ENCODE data around the gene SCLT1. TPM values are rescaled to one million over a fixed set of nuclear protein-coding genes. Genes with fewer than 3 reads are reported as not detected.

SCLT1 gene
- total RNA-seq, 1 experiment from 2014 or later = 15.2 TPM

DNA sequence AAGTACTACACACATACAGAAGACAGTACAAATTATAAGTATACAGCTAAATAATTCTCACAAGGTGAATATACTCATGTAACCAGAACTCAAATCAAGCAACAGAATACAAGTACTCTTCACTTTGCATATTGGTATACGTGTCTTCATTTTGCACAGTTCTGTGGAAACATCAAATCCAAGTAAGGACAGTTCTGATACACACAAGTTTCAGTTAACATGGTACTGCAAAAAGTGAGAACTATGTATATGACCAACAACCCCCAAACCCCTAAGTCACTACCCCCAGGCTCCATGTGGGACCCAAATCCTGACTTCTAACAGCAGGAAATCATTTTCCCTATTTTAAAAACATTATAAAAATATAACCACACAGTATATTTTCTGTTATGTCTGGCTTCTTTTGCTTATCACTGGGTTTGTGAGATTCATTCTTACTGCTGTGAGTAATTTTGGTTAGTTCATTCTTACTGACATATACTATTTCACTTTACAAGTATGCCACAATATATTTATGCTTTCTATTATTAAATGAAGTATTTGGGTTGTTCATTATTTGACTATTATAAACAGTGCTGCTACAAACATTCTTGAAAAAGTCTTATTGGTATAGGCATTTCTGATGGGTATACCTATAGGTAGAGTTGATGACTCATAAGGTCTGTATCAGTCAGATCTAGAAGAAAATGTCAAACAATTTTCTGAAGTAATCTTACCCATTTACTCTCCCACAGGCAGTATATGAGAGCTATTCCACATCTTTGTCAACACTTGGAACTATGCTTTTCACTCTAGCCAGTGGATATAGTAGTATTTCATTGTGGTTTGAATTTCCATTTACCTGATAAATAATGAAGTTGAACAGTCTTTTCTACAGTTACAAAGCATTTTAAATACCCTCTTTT, 47.0 kb downstream of the SCLT1 start:
- intact Hi-C loops (cut with micrococcal nuclease) = no loop called here
- Histone ChIP-seq H3K36me3 (ENCODE audit: low read depth, low read length) (no peaks in the 10 kb centered on the region), H3K4me3 (ENCODE audit: low read length) (no peak overlapping the region), H3K9ac (ENCODE audit: low read length) (no peak overlapping the region), H3K27ac (ENCODE audit: low read length) (no peak overlapping the region), H3F3A (ENCODE audit: low read length, unreplicated experiment) (no peaks in the 10 kb centered on the region), H2AFZ (ENCODE audit: low read length) (no peak overlapping the region), H3K9me3 (ENCODE audit: low read length) (no peaks in the 10 kb centered on the region), H3K27me3 (ENCODE audit: low read length) (no peaks in the 10 kb centered on the region), H3K79me2 (ENCODE audit: low read length) (no peaks in the 10 kb centered on the region), H3K9me2 (replicated peaks; ENCODE audit: low read length) (no peaks in the 10 kb centered on the region), H3K4me1 (ENCODE audit: insufficient read depth, low read length) (no peaks in the 10 kb centered on the region), H3K4me2 (ENCODE audit: low read length) (no peak overlapping the region), H4K20me1 (ENCODE audit: low read length) (no peaks in the 10 kb centered on the region)
- POLR2A ChIA-PET (ENCODE audit: unreplicated experiment) = no interaction called here
- CTCF ChIA-PET = no interaction called here
- ATAC-seq (0 out of 2 replicates have a peak, but pooled peaks have one; percentile 33), DNase-seq (no peak)
- BruUV-seq (replicated peaks) = no TSS peak
- no peak for TF ChIP-seq EZH2 (IDR thresholded peaks at IDR 0.05; ENCODE audit: low read length, unreplicated experiment)

DNA sequence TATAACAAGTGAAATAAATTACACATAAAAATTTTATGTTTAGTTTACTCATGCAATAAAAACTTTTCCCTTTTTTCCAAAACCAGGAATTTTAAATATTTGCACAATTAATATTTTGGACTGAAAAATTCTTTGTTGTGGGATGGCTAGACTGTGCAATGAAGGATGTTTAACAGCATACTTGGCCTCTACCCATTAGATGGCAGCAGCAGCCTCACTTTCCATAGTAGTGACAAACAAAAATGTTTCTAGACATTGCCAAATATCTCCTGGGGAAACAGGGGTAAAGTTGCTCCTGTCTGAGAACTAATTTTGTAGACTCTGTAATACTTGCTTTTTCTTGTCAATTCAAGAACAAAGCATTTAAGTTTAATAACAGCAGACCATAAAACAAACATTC, 49.8 kb downstream of the SCLT1 start:
- H4K20me1 ChIP-seq (ENCODE audit: low read length) = no peaks in the 10 kb centered on the region
- ATAC-seq (peak; percentile 74), DNase-seq (peak; percentile 23)
- H3K9ac ChIP-seq (ENCODE audit: low read length) = no peak overlapping the region
- no peaks in the 10 kb centered on the region for H3K9me2 ChIP-seq (replicated peaks; ENCODE audit: low read length)
- no peaks in the 10 kb centered on the region for H3K9me3 ChIP-seq (ENCODE audit: low read length)
- H3K27me3 ChIP-seq (ENCODE audit: low read length) = no peaks in the 10 kb centered on the region
- no peak overlapping the region for H3K4me2 ChIP-seq (ENCODE audit: low read length)
- no peak overlapping the region for H3K27ac ChIP-seq (ENCODE audit: low read length)
- intact Hi-C loops (cut with micrococcal nuclease) = loop anchor here (1.0 to 5.0 kb wide), 3 partner anchors 50 to 284 kb away; partner anchors contain the start of gene SCLT1
- BruUV-seq (replicated peaks) = no TSS peak
- H3K79me2 ChIP-seq (ENCODE audit: low read length) = no peaks in the 10 kb centered on the region
- H3K4me1 ChIP-seq (ENCODE audit: insufficient read depth, low read length) = no peaks in the 10 kb centered on the region
- POLR2A ChIA-PET (ENCODE audit: unreplicated experiment) = no interaction called here
- no peaks in the 10 kb centered on the region for H3F3A ChIP-seq (ENCODE audit: low read length, unreplicated experiment)
- no peaks in the 10 kb centered on the region for H3K36me3 ChIP-seq (ENCODE audit: low read depth, low read length)
- no peak for TF ChIP-seq EZH2 (IDR thresholded peaks at IDR 0.05; ENCODE audit: low read length, unreplicated experiment)
- TF ChIP-seq, protein P1, sequence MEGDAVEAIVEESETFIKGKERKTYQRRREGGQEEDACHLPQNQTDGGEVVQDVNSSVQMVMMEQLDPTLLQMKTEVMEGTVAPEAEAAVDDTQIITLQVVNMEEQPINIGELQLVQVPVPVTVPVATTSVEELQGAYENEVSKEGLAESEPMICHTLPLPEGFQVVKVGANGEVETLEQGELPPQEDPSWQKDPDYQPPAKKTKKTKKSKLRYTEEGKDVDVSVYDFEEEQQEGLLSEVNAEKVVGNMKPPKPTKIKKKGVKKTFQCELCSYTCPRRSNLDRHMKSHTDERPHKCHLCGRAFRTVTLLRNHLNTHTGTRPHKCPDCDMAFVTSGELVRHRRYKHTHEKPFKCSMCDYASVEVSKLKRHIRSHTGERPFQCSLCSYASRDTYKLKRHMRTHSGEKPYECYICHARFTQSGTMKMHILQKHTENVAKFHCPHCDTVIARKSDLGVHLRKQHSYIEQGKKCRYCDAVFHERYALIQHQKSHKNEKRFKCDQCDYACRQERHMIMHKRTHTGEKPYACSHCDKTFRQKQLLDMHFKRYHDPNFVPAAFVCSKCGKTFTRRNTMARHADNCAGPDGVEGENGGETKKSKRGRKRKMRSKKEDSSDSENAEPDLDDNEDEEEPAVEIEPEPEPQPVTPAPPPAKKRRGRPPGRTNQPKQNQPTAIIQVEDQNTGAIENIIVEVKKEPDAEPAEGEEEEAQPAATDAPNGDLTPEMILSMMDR (conservative IDR thresholded peaks at IDR 0.05; ENCODE audit: low read depth, low read length) = peak; percentile 52
- no peak for TF ChIP-seq EZH2phosphoT487 (IDR thresholded peaks at IDR 0.05; ENCODE audit: borderline replicate concordance, low read length)
- H2AFZ ChIP-seq (ENCODE audit: low read length) = no peak overlapping the region
- no peak overlapping the region for H3K4me3 ChIP-seq (ENCODE audit: low read length)
- CTCF ChIA-PET = no interaction called here

DNA sequence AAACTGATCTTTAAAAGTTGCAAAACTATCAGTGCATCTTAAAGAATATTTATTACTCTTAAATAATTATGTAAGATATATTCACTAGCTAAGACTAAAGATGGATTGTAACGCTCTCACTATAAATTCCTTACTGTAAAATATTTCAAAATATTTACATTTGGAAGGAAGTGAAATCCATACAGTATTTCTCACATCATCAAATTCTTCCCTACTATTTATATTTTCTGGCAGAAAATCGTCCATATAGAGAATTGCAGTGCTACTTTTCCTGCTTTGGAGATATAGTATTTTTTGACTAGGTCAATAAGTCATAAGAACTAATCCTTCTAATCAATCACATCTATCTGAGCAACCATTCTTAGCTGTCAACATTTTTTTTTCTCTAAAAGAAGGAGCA, 52.9 kb downstream of the SCLT1 start:
- H3F3A ChIP-seq (ENCODE audit: low read length, unreplicated experiment) = no peaks in the 10 kb centered on the region
- POLR2A ChIA-PET (ENCODE audit: unreplicated experiment) = no interaction called here
- H3K36me3 ChIP-seq (ENCODE audit: low read depth, low read length) = no peaks in the 10 kb centered on the region
- H3K4me1 ChIP-seq (ENCODE audit: insufficient read depth, low read length) = no peaks in the 10 kb centered on the region
- TF ChIP-seq, protein P1 (conservative IDR thresholded peaks at IDR 0.05; ENCODE audit: low read depth, low read length) = no peak
- no peak for TF ChIP-seq EZH2phosphoT487 (IDR thresholded peaks at IDR 0.05; ENCODE audit: borderline replicate concordance, low read length)
- no peak for TF ChIP-seq EZH2 (IDR thresholded peaks at IDR 0.05; ENCODE audit: low read length, unreplicated experiment)
- no peak overlapping the region for H3K27ac ChIP-seq (ENCODE audit: low read length)
- no peak overlapping the region for H2AFZ ChIP-seq (ENCODE audit: low read length)
- no peaks in the 10 kb centered on the region for H4K20me1 ChIP-seq (ENCODE audit: low read length)
- CTCF ChIA-PET = no interaction called here
- no peaks in the 10 kb centered on the region for H3K79me2 ChIP-seq (ENCODE audit: low read length)
- DNase-seq (no peak), ATAC-seq (no peak)
- H3K9me3 ChIP-seq (ENCODE audit: low read length) = no peaks in the 10 kb centered on the region
- no peak overlapping the region for H3K4me3 ChIP-seq (ENCODE audit: low read length)
- no peaks in the 10 kb centered on the region for H3K9me2 ChIP-seq (replicated peaks; ENCODE audit: low read length)
- intact Hi-C loops (cut with micrococcal nuclease) = loop anchor here (5.0 kb wide), 2 partner anchors 177 to 287 kb away; no protein-coding TSS in a partner anchor
- H3K4me2 ChIP-seq (ENCODE audit: low read length) = no peak overlapping the region
- H3K27me3 ChIP-seq (ENCODE audit: low read length) = no peaks in the 10 kb centered on the region
- no peak overlapping the region for H3K9ac ChIP-seq (ENCODE audit: low read length)
- no TSS peak for BruUV-seq (replicated peaks)

Data from PC-3 (cell line).